A549 (cell line): Measurements from ENCODE around the gene SULF2. TPM values are rescaled to one million over a fixed set of nuclear protein-coding genes. Genes with fewer than 3 reads are reported as not detected.

Experiments
- ATAC-seq, 2 experiments: fragments of 200-7000 bp in 1 of 2; fragments of >200 bp in 1 of 2; cut with Nextera tagmentation in 1 of 2; cut with Tn5 transposase in 1 of 2; 3 replicates each; pipeline versions ENCODE4 v1.8.0 to v1.9.1; 2018 to 2020; ENCODE audit warnings: mild to moderate bottlenecking in 1 of 2, moderate library complexity in 1 of 2
- CTCF ChIA-PET: fragments of 300-600 bp; sonication (Branson Sonifier 250); formaldehyde crosslinking; extraction: SDS; loops from one replicate; lab custom pipeline; 2021; ENCODE audit warnings: antibody characterized with exemption, inconsistent platforms; lab: Yijun Ruan, JAX
- POLR2A ChIA-PET: fragments of 350-600 bp; formaldehyde crosslinking; extraction: SDS; loops from one replicate; lab custom pipeline; 2021; ENCODE audit warnings: antibody characterized with exemption, inconsistent platforms; lab: Yijun Ruan, JAX
- DNase-seq, 2 experiments: peaks; one replicate each; pipeline versions ENCODE4 v3.0.0 to v3.0.0-alpha.2; 2011 to 2016; ENCODE audit warnings: low read depth in 1 of 2, low spot score in 1 of 2
- FAIRE-seq: peaks from 2 replicates; lab custom pipeline; 2011; peaks lifted over from hg19 to GRCh38; lab: Jason Lieb, UNC
- H3K27ac ChIP-seq, 2 experiments: fragments of >200 bp; sonication (Bioruptor Twin); formaldehyde crosslinking; 3 replicates each; pipeline ENCODE4 v1.5.1; 2016 to 2017
- H3K4me1 ChIP-seq: fragments of >200 bp; sonication (Bioruptor Twin); formaldehyde crosslinking; 3 replicates; pipeline ENCODE4 v1.6.1; 2016
- H3K4me2 ChIP-seq: fragments of >200 bp; sonication (Bioruptor Twin); formaldehyde crosslinking; 3 replicates; pipeline ENCODE4 v1.6.1; 2016
- H3K4me3 ChIP-seq: fragments of >200 bp; sonication (Bioruptor Twin); formaldehyde crosslinking; 3 replicates; pipeline ENCODE4 v1.5.1; 2016
- H3K9me3 ChIP-seq: fragments of >200 bp; sonication (Bioruptor Twin); formaldehyde crosslinking; 3 replicates; pipeline ENCODE4 v1.6.1; 2016
- CBX2 ChIP-seq: fragments of 200-600 bp; sonication (generic); IDR thresholded peaks from 2 replicates; pipeline ENCODE4 v1.6.1; 2016; ENCODE audit warnings: low read depth, mild to moderate bottlenecking, borderline replicate concordance
- CEBPB ChIP-seq, 2 experiments: fragments of >200 bp in 1 of 2; sonication (Bioruptor Twin) in 1 of 2; formaldehyde crosslinking in 1 of 2; IDR thresholded peaks; 2 replicates each; pipeline ENCODE4 v1.6.1; 2012 to 2016
- CHD2 ChIP-seq: fragments of 150-350 bp; IDR thresholded peaks from 2 replicates; pipeline ENCODE4 v1.6.1; 2014; ENCODE audit warnings: low read length; ENCODE audit not compliant: partially characterized antibody
- CTCF ChIP-seq: fragments of >200 bp; sonication (Bioruptor Twin); formaldehyde crosslinking; IDR thresholded peaks from 3 replicates; pipeline ENCODE4 v1.5.1; 2016
- EHF ChIP-seq: fragments of 250-450 bp; sonication (Bioruptor Pico); IDR thresholded peaks from 2 replicates; pipeline ENCODE4 v1.5.0; 2020; ENCODE audit warnings: mild to moderate bottlenecking
- EHMT2 ChIP-seq: fragments of 200-600 bp; sonication (generic); IDR thresholded peaks from 2 replicates; pipeline ENCODE4 v1.6.1; 2016; ENCODE audit warnings: antibody characterized with exemption, low read depth, mild to moderate bottlenecking, moderate library complexity
- ESRRA ChIP-seq: fragments of 150-350 bp; IDR thresholded peaks from 2 replicates; pipeline ENCODE4 v1.6.1; 2014; ENCODE audit warnings: mild to moderate bottlenecking, low read length, borderline replicate concordance
- HDAC2 ChIP-seq: fragments of 200-600 bp; sonication (generic); IDR thresholded peaks from 2 replicates; pipeline ENCODE4 v1.6.1; 2016
- HOXA7 ChIP-seq: fragments of 250-450 bp; sonication (Bioruptor Pico); IDR thresholded peaks from 2 replicates; pipeline ENCODE4 v1.5.0; 2020; ENCODE audit warnings: mild to moderate bottlenecking, moderate library complexity
- HOXB13 ChIP-seq: fragments of 250-450 bp; sonication (Bioruptor Pico); IDR thresholded peaks from 2 replicates; pipeline ENCODE4 v1.5.0; 2020; ENCODE audit warnings: low read depth, mild to moderate bottlenecking, moderate library complexity
- JUN ChIP-seq, 2 experiments: fragments of >200 bp; sonication (Bioruptor Twin); formaldehyde crosslinking; IDR thresholded peaks; 2 replicates in 1 of 2; 3 replicates in 1 of 2; pipeline ENCODE4 v1.6.1; 2016 to 2017
- KDM1A ChIP-seq: fragments of 200-600 bp; sonication (generic); IDR thresholded peaks from 2 replicates; pipeline ENCODE4 v1.6.1; 2016; ENCODE audit warnings: low read depth, mild to moderate bottlenecking
- MAFK ChIP-seq: fragments of 450-650 bp; IDR thresholded peaks from 2 replicates; pipeline ENCODE4 v1.6.1; 2014; ENCODE audit not compliant: partially characterized antibody
- MYC ChIP-seq: IDR thresholded peaks from 2 replicates; pipeline ENCODE4 v1.6.1; 2012; ENCODE audit warnings: mild to moderate bottlenecking, inconsistent platforms, low read length, improper control_type of control experiment, borderline replicate concordance
- NPAS2 ChIP-seq: fragments of 250-450 bp; sonication (Bioruptor Pico); IDR thresholded peaks from 2 replicates; pipeline ENCODE4 v1.8.0; 2022; ENCODE audit warnings: mild to moderate bottlenecking, moderate library complexity, borderline replicate concordance
- PBX3 ChIP-seq: IDR thresholded peaks from 2 replicates; pipeline ENCODE4 v1.6.1; 2012
- POLR2A ChIP-seq: IDR thresholded peaks from 2 replicates; pipeline ENCODE4 v1.6.1; 2012; ENCODE audit warnings: mild to moderate bottlenecking, low read length
- RCOR1 ChIP-seq: fragments of 150-350 bp; IDR thresholded peaks from 2 replicates; pipeline ENCODE4 v1.6.1; 2014; ENCODE audit warnings: antibody characterized with exemption, low read length, low read depth
- USF2 ChIP-seq: fragments of 450-650 bp; IDR thresholded peaks from 2 replicates; pipeline ENCODE4 v1.6.1; 2014; ENCODE audit warnings: antibody characterized with exemption
- ZC3H11A ChIP-seq: fragments of 450-650 bp; IDR thresholded peaks from 2 replicates; pipeline ENCODE4 v1.6.1; 2014; ENCODE audit warnings: antibody characterized with exemption, mild to moderate bottlenecking
- ZFP36 ChIP-seq: fragments of 450-650 bp; IDR thresholded peaks from 2 replicates; pipeline ENCODE4 v1.6.1; 2014; ENCODE audit warnings: borderline replicate concordance; ENCODE audit not compliant: partially characterized antibody
- ZNF302 ChIP-seq: fragments of 250-450 bp; sonication (Bioruptor Pico); IDR thresholded peaks from 2 replicates; pipeline ENCODE4 v1.9.0; 2021; ENCODE audit warnings: inconsistent platforms, mild to moderate bottlenecking, moderate library complexity
- WGBS: methylation state at CpG from one replicate; pipeline ENCODE4 v1.1.6; 2017; ENCODE audit errors: missing lambda C conversion rate; 5-methylcytosine and 5-hydroxymethylcytosine counted together
- polyA plus RNA-seq, 4 experiments: library from polyadenylated mRNA; depleted of rRNA in 3 of 4; stranded (reverse); fragments of >200 nt; fragmentation: RNase III in 1 of 4; extraction: RNeasy Plus Mini Kit Qiagen cat#74134 plus additional on column Dnase treatment in 1 of 4; gene quantifications; 2 replicates in 3 of 4; 3 replicates in 1 of 4; pipeline ENCODE4 v1.2.3, GENCODE V29; 2011 to 2017
- TF ChIP-seq, protein P1 (sequence below): fragments of 250-450 bp; sonication (Bioruptor Pico); IDR thresholded peaks from 2 replicates; pipeline ENCODE4 v1.5.0; 2020; ENCODE audit warnings: low read depth, mild to moderate bottlenecking, moderate library complexity
- TF ChIP-seq, protein P2 (sequence below): fragments of 150-350 bp; IDR thresholded peaks from 2 replicates; pipeline ENCODE4 v1.6.1; 2014; ENCODE audit warnings: low read depth, mild to moderate bottlenecking, low read length
- TF ChIP-seq, protein P3 (sequence below): fragments of 200-600 bp; sonication (generic); IDR thresholded peaks from 2 replicates; pipeline ENCODE4 v1.6.1; 2016; ENCODE audit warnings: antibody characterized with exemption, mild to moderate bottlenecking, moderate library complexity

SULF2 gene
- polyA plus RNA-seq, 2 of the 4 experiments (the other 2 are of a cell fraction): 5.8 to 16.8 TPM

- no peak for TF ChIP-seq PBX3
- TF ChIP-seq USF2: no peak
- no peak for TF ChIP-seq KDM1A
- no peak for FAIRE-seq
- Histone ChIP-seq H3K4me1 (no peaks in the 10 kb centered on the region), H3K9me3 (no peaks in the 10 kb centered on the region; the same call in 2 of the 3 replicates), H3K4me2 (no peak overlapping the region), H3K27ac (no peak overlapping the region), H3K4me3 (no peak overlapping the region)
- 68% methylated on average over 4 of the region's 4 CpGs for WGBS
- no peak for DNase-seq
- ChIA-PET POLR2A (no interaction called here), CTCF (interaction anchor here (1.4 to 4.2 kb wide), 6 partner anchors 10 to 881 kb away, joined by 3 to 35 read pairs (median 12); no protein-coding TSS in a partner anchor)
- no peak for ATAC-seq
These were observed 8.6 kb downstream of the SULF2 start for GRCh38 chr20:47776639-47777038.

- Histone ChIP-seq H3K27ac (no peak overlapping the region), H3K4me3 (no peak overlapping the region), H3K4me1 (no peaks in the 10 kb centered on the region), H3K4me2 (no peak overlapping the region), H3K9me3 (no peaks in the 10 kb centered on the region; the same call in 2 of the 3 replicates)
- ChIA-PET POLR2A (no interaction called here), CTCF (interaction anchor here (1.4 to 4.2 kb wide), 7 partner anchors 8 to 882 kb away, joined by 3 to 35 read pairs (median 13); no protein-coding TSS in a partner anchor)
- TF ChIP-seq, protein P1, sequence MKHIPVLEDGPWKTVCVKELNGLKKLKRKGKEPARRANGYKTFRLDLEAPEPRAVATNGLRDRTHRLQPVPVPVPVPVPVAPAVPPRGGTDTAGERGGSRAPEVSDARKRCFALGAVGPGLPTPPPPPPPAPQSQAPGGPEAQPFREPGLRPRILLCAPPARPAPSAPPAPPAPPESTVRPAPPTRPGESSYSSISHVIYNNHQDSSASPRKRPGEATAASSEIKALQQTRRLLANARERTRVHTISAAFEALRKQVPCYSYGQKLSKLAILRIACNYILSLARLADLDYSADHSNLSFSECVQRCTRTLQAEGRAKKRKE (CRISPR knock-in tag): no peak
- TF ChIP-seq CEBPB (IDR thresholded peaks at IDR 0.05): no peak
- TF ChIP-seq HOXA7 (CRISPR knock-in tag): no peak
- no peak for TF ChIP-seq ESRRA
- no peak for TF ChIP-seq ZC3H11A
- TF ChIP-seq POLR2A: no peak
- no peak for TF ChIP-seq JUN (IDR thresholded peaks at IDR 0.05)
- 40% methylated on average over 5 of the region's 5 CpGs for WGBS
- FAIRE-seq (no peak), DNase-seq (no peak), ATAC-seq (no peak)
These were observed 9.4 kb downstream of the SULF2 start for GRCh38 chr20:47775841-47776240.

DNA sequence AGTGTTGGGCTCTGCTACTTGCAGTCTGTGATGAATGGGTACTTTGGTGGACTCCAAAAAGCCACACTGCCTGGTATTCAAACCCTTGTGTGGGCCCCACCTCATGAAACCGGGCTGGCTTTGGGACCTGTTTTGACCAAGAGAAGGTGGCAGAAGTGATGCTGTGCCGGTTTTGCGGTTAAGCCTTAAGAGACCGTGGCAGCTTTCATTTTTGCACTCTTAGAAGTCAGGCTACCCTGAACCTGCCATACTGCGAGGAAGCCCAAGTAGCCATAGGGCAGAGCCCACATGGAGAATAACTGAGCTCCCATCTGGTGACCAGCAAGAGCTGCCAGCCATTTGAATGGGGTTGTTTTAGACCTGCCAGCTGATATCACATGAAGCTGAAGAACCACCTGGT lies 10.2 kb downstream of the SULF2 start:
- H3K9me3 ChIP-seq: peaks cover 6% of the 10 kb centered on the region; the same call in 1 of the 3 replicates
- DNase-seq (no peak), ATAC-seq (no peak), FAIRE-seq (no peak)
- CTCF ChIA-PET: interaction anchor here (1.0 to 4.2 kb wide), 7 partner anchors 8 to 882 kb away, joined by 3 to 35 read pairs (median 10); no protein-coding TSS in a partner anchor
- H3K4me2 ChIP-seq: no peak overlapping the region
- H3K4me1 ChIP-seq: no peaks in the 10 kb centered on the region
- H3K4me3 ChIP-seq: no peak overlapping the region
- WGBS: 10% methylated on average over 5 of the region's 5 CpGs
- H3K27ac ChIP-seq: no peak overlapping the region
- POLR2A ChIA-PET: no interaction called here
- TF ChIP-seq MAFK (no peak), EHF (CRISPR knock-in tag) (no peak), ZNF302 (CRISPR knock-in tag) (no peak), MYC (no peak), ZFP36 (no peak), CTCF (no peak), HOXB13 (CRISPR knock-in tag) (no peak), CHD2 (no peak), RCOR1 (no peak), NPAS2 (no peak), KDM1A (no peak), HDAC2 (no peak), CEBPB (IDR thresholded peaks at IDR 0.05) (no peak), CBX2 (no peak), EHMT2 (no peak)
- TF ChIP-seq, protein P2, sequence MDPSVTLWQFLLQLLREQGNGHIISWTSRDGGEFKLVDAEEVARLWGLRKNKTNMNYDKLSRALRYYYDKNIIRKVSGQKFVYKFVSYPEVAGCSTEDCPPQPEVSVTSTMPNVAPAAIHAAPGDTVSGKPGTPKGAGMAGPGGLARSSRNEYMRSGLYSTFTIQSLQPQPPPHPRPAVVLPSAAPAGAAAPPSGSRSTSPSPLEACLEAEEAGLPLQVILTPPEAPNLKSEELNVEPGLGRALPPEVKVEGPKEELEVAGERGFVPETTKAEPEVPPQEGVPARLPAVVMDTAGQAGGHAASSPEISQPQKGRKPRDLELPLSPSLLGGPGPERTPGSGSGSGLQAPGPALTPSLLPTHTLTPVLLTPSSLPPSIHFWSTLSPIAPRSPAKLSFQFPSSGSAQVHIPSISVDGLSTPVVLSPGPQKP: no peak
- TF ChIP-seq, protein P3, sequence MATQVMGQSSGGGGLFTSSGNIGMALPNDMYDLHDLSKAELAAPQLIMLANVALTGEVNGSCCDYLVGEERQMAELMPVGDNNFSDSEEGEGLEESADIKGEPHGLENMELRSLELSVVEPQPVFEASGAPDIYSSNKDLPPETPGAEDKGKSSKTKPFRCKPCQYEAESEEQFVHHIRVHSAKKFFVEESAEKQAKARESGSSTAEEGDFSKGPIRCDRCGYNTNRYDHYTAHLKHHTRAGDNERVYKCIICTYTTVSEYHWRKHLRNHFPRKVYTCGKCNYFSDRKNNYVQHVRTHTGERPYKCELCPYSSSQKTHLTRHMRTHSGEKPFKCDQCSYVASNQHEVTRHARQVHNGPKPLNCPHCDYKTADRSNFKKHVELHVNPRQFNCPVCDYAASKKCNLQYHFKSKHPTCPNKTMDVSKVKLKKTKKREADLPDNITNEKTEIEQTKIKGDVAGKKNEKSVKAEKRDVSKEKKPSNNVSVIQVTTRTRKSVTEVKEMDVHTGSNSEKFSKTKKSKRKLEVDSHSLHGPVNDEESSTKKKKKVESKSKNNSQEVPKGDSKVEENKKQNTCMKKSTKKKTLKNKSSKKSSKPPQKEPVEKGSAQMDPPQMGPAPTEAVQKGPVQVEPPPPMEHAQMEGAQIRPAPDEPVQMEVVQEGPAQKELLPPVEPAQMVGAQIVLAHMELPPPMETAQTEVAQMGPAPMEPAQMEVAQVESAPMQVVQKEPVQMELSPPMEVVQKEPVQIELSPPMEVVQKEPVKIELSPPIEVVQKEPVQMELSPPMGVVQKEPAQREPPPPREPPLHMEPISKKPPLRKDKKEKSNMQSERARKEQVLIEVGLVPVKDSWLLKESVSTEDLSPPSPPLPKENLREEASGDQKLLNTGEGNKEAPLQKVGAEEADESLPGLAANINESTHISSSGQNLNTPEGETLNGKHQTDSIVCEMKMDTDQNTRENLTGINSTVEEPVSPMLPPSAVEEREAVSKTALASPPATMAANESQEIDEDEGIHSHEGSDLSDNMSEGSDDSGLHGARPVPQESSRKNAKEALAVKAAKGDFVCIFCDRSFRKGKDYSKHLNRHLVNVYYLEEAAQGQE: no peak
